Vagina (tissue), 2 donors: ENCODE data around the gene CACNA1C.

Experiments
- CTCF ChIP-seq, 3 experiments: fragments of 450-650 bp in 2 of 3; fragments of 200-600 bp in 1 of 3; sonication (generic) in 1 of 3; IDR thresholded peaks; one replicate each; pipeline ENCODE4 v1.5.1; 2017 to 2019; ENCODE audit warnings: antibody characterized with exemption in 3 of 3, mild to moderate bottlenecking in 2 of 3, moderate library complexity in 2 of 3
- POLR2A ChIP-seq, 2 donors: fragments of 450-650 bp; IDR thresholded peaks; one replicate each; pipeline ENCODE4 v1.6.1; 2017; ENCODE audit warnings: antibody characterized with exemption in 2 of 2, mild to moderate bottlenecking in 2 of 2, moderate library complexity in 2 of 2
- POLR2AphosphoS5 ChIP-seq, 2 donors: sonication (generic); formaldehyde crosslinking; IDR thresholded peaks; one replicate each; pipeline ENCODE4 v1.9.0; 2017; ENCODE audit warnings: antibody characterized with exemption in 2 of 2, mild to moderate bottlenecking in 2 of 2, low read depth in 1 of 2; ENCODE audit not compliant: insufficient read depth in 1 of 2

DNA sequence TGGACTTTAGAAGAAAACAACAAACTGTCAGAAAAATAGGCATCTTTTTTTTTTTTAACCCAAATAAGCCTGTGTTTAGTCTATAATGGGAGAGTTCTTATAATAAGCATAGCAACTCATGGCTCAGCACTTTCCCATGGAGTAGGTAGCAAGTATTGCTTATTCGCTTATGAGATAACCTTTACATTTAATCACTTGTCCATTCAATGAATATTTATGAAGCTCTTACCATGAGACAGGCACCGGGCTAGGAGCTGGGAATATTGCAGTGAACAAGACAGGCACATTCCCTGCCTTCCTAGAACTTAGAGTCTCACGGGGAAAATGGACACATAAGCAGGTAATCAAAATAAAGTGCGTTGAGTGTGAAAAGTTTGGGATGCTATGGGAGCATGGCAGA, 38.6 kb upstream of the CACNA1C start:
- TF ChIP-seq POLR2A (IDR thresholded peaks at IDR 0.05) (no peak), CTCF (IDR thresholded peaks at IDR 0.05) (no peak), POLR2AphosphoS5 (IDR thresholded peaks at IDR 0.05; ENCODE audit: insufficient read depth in 1 of 2, low read depth in 1 of 2) (no peak)
